MCF 10A (cell line): ENCODE data around the gene CHURC1. TPM values are rescaled to one million over a fixed set of nuclear protein-coding genes. Genes with fewer than 3 reads are reported as not detected.
A peak's percentile ranks its signal among the peaks of the same experiment; 100 is the strongest.

Experiments used
- BruUV-seq: library from RNA; stranded (reverse); fragments of 400-500 nt; replicated peaks from 2 replicates; lab custom pipeline; 2021; lab: Mats Ljungman, UMichigan
- CTCF ChIA-PET: fragments of 300-600 bp; sonication (Branson Sonifier 250); formaldehyde crosslinking; extraction: SDS; loops from one replicate; lab custom pipeline; 2021; ENCODE audit warnings: antibody characterized with exemption, inconsistent platforms; lab: Yijun Ruan, JAX
- POLR2A ChIA-PET: fragments of 300-600, 350-650 bp; sonication (Branson Sonifier 250); formaldehyde crosslinking; extraction: SDS; loops from one replicate; lab custom pipeline; 2020; ENCODE audit warnings: antibody characterized with exemption, inconsistent platforms; lab: Yijun Ruan, JAX
- DNase-seq: peaks from one replicate; pipeline ENCODE4 v3.0.0-alpha.2; 2018; ENCODE audit not compliant: unreplicated experiment
- H3K27ac Mint-ChIP-seq: one replicate; pipeline ENCODE4 v1.8.0; 2022; ENCODE audit warnings: mild to moderate bottlenecking, low read depth, mixed read lengths; ENCODE audit not compliant: unreplicated experiment
- H3K27me3 Mint-ChIP-seq: one replicate; pipeline ENCODE4 v1.8.0; 2022; ENCODE audit warnings: mixed read lengths; ENCODE audit not compliant: insufficient read depth, unreplicated experiment
- H3K36me3 Mint-ChIP-seq: one replicate; pipeline ENCODE4 v1.8.0; 2022; ENCODE audit warnings: mild to moderate bottlenecking, moderate library complexity, mixed read lengths; ENCODE audit not compliant: insufficient read depth, unreplicated experiment
- H3K4me1 Mint-ChIP-seq: one replicate; pipeline ENCODE4 v1.8.0; 2022; ENCODE audit warnings: mixed read lengths; ENCODE audit not compliant: insufficient read depth, unreplicated experiment
- H3K4me3 Mint-ChIP-seq: one replicate; pipeline ENCODE4 v1.8.0; 2022; ENCODE audit warnings: mild to moderate bottlenecking, moderate library complexity, mixed read lengths; ENCODE audit not compliant: unreplicated experiment
- H3K9me3 Mint-ChIP-seq: one replicate; pipeline ENCODE4 v1.8.0; 2022; ENCODE audit warnings: mixed read lengths; ENCODE audit not compliant: unreplicated experiment
- intact Hi-C: fragments of 100-400 bp; cut with micrococcal nuclease; formaldehyde crosslinking; loops from 2 replicates; pipeline ENCODE4 v1.14.1; 2022
- total RNA-seq: library from RNA; stranded (reverse); gene quantifications from 2 replicates; pipeline ENCODE4 v1.2.3, GENCODE V29; 2022
- TF ChIP-seq, protein P1 (sequence below): fragments of 200-600 bp; IDR thresholded peaks from one replicate; pipeline ENCODE4 v1.8.0; 2022; ENCODE audit warnings: antibody characterized with exemption, mild to moderate bottlenecking; ENCODE audit not compliant: unreplicated experiment

CHURC1 gene
- total RNA-seq, 1 experiment from 2014 or later, result 72.5 TPM

DNA sequence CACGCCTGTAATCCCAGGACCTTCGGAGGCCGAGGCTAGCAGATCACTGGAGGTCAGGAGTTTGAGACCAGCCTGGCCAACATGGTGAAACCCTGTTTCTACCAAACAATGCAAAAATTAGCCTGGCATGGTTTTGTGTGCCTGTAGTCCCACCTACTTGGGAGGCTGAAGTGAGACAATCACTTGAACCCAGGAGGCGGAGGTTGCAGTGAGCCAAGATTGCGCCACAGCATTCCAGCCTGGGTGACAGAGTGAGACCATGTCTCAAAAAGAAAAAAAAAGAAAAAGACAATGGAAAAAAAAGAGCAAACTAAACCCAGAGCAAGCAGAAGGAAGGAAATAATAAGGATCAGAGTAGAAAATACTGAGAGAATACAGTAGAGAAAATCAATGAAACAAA lies 5.4 kb downstream of the CHURC1 start:
- H3K4me1 Mint-ChIP-seq, result peaks cover 26% of the 10 kb centered on the region
- peak; percentile 51 for DNase-seq
- no peak overlapping the region for H3K4me3 Mint-ChIP-seq
- ChIA-PET CTCF (interaction anchor here (0.6 to 1.4 kb wide), 3 partner anchors 9 to 1451 kb away, joined by 3 to 7 read pairs (median 5); no protein-coding TSS in a partner anchor), POLR2A (interaction anchor here (1.4 kb wide), 1 partner anchor 17 kb away, joined by 6 read pairs; no protein-coding TSS in a partner anchor)
- intact Hi-C loops, result no loop called here
- no peak overlapping the region for H3K27ac Mint-ChIP-seq
- H3K9me3 Mint-ChIP-seq, result no peaks in the 10 kb centered on the region
- H3K27me3 Mint-ChIP-seq, result no peaks in the 10 kb centered on the region
- TF ChIP-seq, protein P1, sequence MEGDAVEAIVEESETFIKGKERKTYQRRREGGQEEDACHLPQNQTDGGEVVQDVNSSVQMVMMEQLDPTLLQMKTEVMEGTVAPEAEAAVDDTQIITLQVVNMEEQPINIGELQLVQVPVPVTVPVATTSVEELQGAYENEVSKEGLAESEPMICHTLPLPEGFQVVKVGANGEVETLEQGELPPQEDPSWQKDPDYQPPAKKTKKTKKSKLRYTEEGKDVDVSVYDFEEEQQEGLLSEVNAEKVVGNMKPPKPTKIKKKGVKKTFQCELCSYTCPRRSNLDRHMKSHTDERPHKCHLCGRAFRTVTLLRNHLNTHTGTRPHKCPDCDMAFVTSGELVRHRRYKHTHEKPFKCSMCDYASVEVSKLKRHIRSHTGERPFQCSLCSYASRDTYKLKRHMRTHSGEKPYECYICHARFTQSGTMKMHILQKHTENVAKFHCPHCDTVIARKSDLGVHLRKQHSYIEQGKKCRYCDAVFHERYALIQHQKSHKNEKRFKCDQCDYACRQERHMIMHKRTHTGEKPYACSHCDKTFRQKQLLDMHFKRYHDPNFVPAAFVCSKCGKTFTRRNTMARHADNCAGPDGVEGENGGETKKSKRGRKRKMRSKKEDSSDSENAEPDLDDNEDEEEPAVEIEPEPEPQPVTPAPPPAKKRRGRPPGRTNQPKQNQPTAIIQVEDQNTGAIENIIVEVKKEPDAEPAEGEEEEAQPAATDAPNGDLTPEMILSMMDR, result no peak
- no TSS peak for BruUV-seq
- peaks cover 24% of the 10 kb centered on the region for H3K36me3 Mint-ChIP-seq

DNA sequence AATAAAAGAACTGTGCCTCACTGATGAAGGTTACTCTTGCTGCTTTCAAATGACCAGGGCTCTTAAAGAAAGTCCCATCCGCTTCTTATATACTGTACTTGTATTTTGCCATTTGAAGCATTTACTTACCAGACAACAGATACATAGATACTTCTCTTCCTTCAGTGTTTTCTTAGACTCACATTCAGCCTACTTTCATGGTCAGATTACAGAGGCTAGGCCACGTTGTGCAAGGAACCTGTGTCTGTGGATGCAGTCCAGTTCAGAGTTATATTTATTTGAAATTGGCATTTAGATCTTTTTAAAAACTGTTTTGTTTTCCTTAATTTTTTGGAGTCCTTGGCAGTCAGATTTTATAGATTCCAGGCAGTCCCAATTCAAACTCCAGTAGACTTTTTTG lies 6.2 kb downstream of the CHURC1 start:
- Mint-ChIP-seq H3K36me3 (peaks cover 27% of the 10 kb centered on the region), H3K27me3 (no peaks in the 10 kb centered on the region), H3K9me3 (no peaks in the 10 kb centered on the region), H3K4me1 (peaks cover 21% of the 10 kb centered on the region), H3K4me3 (no peak overlapping the region), H3K27ac (no peak overlapping the region)
- ChIA-PET POLR2A (interaction anchor here (0.6 to 1.4 kb wide), 2 partner anchors 16 to 22 kb away, joined by 4 to 6 read pairs; no protein-coding TSS in a partner anchor), CTCF (interaction anchor here (0.7 to 1.4 kb wide), 2 partner anchors 10 to 487 kb away, joined by 3 to 7 read pairs; no protein-coding TSS in a partner anchor)
- intact Hi-C loops, result no loop called here
- TF ChIP-seq, protein P1, result no peak
- BruUV-seq, result no TSS peak
- no peak for DNase-seq

DNA sequence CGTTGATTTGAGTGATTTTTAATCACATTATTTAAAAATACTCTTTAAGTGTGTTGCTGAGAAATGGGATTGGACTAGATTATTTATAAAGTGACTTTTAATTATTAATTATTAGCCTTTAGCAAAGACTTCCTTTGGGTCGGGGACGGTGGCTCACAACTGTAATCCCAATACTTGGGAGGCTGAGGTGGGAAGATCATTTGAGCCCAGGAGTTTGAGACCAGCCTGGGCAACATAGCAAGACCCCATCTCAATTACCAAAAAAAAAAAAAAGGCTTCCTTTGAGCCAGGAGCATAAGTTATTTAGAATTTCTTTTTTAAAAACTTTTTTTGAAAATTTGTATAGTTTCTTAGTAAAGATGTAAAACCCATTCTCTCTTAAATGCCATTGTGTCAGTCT lies 8.8 kb downstream of the CHURC1 start:
- TF ChIP-seq, protein P1, result no peak
- ChIA-PET CTCF (interaction anchor here (0.5 kb wide), 2 partner anchors 12 to 126 kb away, joined by 4 read pairs; no protein-coding TSS in a partner anchor), POLR2A (interaction anchor here (0.6 to 3.3 kb wide), 4 partner anchors 8 to 490 kb away, joined by 3 to 32 read pairs (median 6); partner anchors contain the start of gene CHURC1)
- Mint-ChIP-seq H3K27ac (no peak overlapping the region), H3K4me1 (peaks cover 12% of the 10 kb centered on the region), H3K27me3 (no peaks in the 10 kb centered on the region), H3K9me3 (no peaks in the 10 kb centered on the region), H3K36me3 (peaks cover 33% of the 10 kb centered on the region), H3K4me3 (no peak overlapping the region)
- intact Hi-C loops, result no loop called here
- BruUV-seq, result no TSS peak
- no peak for DNase-seq

DNA sequence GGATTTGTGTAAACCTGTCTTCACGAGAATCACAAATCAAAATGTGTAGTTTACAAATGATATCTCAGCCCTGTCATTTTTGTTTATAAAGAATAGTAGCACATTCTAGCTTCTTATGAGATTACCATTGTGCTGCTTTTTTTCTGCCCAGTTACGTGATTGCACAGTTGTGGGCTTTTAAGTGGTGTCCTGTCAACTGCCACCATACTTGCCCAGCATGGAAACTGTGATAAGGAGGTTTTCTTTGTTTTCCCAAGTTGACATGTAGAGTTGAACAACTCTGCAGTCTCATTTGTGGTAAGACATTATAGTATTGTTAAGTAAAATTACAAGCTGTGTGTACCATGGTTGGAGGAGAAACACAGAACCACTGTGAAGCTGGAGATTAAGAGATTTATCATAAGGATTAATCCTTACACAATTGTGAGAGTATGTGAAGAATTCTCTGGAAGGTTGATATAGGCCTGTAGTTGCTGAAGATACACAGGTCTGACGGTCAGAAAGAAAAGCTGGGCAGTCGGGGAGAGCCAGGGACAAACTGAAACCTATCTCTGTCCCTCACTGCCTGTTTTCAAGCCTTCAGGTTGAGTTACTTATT lies 12.2 kb downstream of the CHURC1 start:
- Mint-ChIP-seq H3K36me3 (peaks cover 44% of the 10 kb centered on the region), H3K27me3 (no peaks in the 10 kb centered on the region), H3K9me3 (no peaks in the 10 kb centered on the region), H3K27ac (no peak overlapping the region), H3K4me1 (no peaks in the 10 kb centered on the region), H3K4me3 (no peak overlapping the region)
- CTCF ChIA-PET, result interaction anchor here (0.6 kb wide), 3 partner anchors 10 to 156 kb away, joined by 3 to 6 read pairs (median 6); partner anchors contain the start of gene FNTB
- DNase-seq, result no peak
- intact Hi-C loops, result no loop called here
- POLR2A ChIA-PET, result interaction anchor here (0.7 kb wide), 1 partner anchor 15 kb away, joined by 3 read pairs; no protein-coding TSS in a partner anchor
- TF ChIP-seq, protein P1, result no peak
- BruUV-seq, result TSS peak; percentile 4
